Measurements from ENCODE around the gene CLIC5. TPM values are rescaled to one million over a fixed set of nuclear protein-coding genes. Genes with fewer than 3 reads are reported as not detected.

CLIC5 gene
- polyA plus RNA-seq, 3 donors: not detected

- Histone ChIP-seq H3K9ac (ENCODE audit: insufficient read depth, low read length, poor library complexity, severe bottlenecking) (no peak overlapping the region), H2AFZ (ENCODE audit: insufficient read depth, low read depth, low read length, poor library complexity, severe bottlenecking) (no peak overlapping the region), H3K4me2 (replicated peaks; ENCODE audit: extremely low read depth, low read length, poor library complexity, severe bottlenecking) (no peak overlapping the region), H3K4me1 (ENCODE audit: control insufficient read depth in 1 of 2, insufficient read depth in 2 of 2, low read length in 2 of 2) (no peaks in the 10 kb centered on the region), H3K27ac (ENCODE audit: low read depth in 1 of 2, low read length in 2 of 2) (no peak overlapping the region), H3K9me3 (replicated peaks in 1 of 2; ENCODE audit: control insufficient read depth in 1 of 2, insufficient read depth in 1 of 2, low read length in 2 of 2) (no peaks in the 10 kb centered on the region), H3K36me3 (replicated peaks in 1 of 2; ENCODE audit: control insufficient read depth in 1 of 2, insufficient read depth in 2 of 2, low read length in 2 of 2) (no peaks in the 10 kb centered on the region), H3K4me3 (replicated peaks in 1 of 3; ENCODE audit: low read depth in 2 of 3, low read length in 3 of 3) (no peak overlapping the region), H3K27me3 (ENCODE audit: control insufficient read depth in 2 of 2, insufficient read depth in 2 of 2, low read length in 2 of 2) (no peaks in the 10 kb centered on the region), H4K20me1 (ENCODE audit: insufficient read depth, low read length) (no peaks in the 10 kb centered on the region), H3K79me2 (ENCODE audit: insufficient read depth, low read length) (no peaks in the 10 kb centered on the region)
- peaks cover 0 to 3% (median 2%) of the 10 kb centered on the region in 3 donors for H3K27me3 Mint-ChIP-seq (ENCODE audit: low read depth in 3 of 3)
- peaks cover 2% of the 10 kb centered on the region for H3K4me1 Mint-ChIP-seq
- peaks cover 0 to 2% (median 0%) of the 10 kb centered on the region in 7 donors for H3K9me3 Mint-ChIP-seq
- 95% methylated on average over 2 of the region's 8 CpGs for WGBS (ENCODE audit: insufficient coverage)
- no peak for TF ChIP-seq CTCF (IDR thresholded peaks at IDR 0.05)
- intact Hi-C loops (cut with micrococcal nuclease): no loop called here
- no peaks in the 10 kb centered on the region for H3K36me3 Mint-ChIP-seq
- H3K4me3 Mint-ChIP-seq: no peak overlapping the region
- DNase-seq: no peak
- no peak overlapping the region for H3K27ac Mint-ChIP-seq
These were observed 170.7 kb downstream of the CLIC5 start for GRCh38 chr6:45844986-45845385.

- Histone ChIP-seq H3K4me2 (replicated peaks; ENCODE audit: extremely low read depth, low read length, poor library complexity, severe bottlenecking) (no peak overlapping the region), H3K4me1 (ENCODE audit: control insufficient read depth in 1 of 2, insufficient read depth in 2 of 2, low read length in 2 of 2) (no peaks in the 10 kb centered on the region), H3K27me3 (ENCODE audit: control insufficient read depth in 2 of 2, insufficient read depth in 2 of 2, low read length in 2 of 2) (no peaks in the 10 kb centered on the region), H3K4me3 (replicated peaks in 1 of 3; ENCODE audit: low read depth in 2 of 3, low read length in 3 of 3) (no peak overlapping the region), H3K36me3 (replicated peaks in 1 of 2; ENCODE audit: control insufficient read depth in 1 of 2, insufficient read depth in 2 of 2, low read length in 2 of 2) (no peaks in the 10 kb centered on the region), H3K27ac (ENCODE audit: low read depth in 1 of 2, low read length in 2 of 2) (no peak overlapping the region), H2AFZ (ENCODE audit: insufficient read depth, low read depth, low read length, poor library complexity, severe bottlenecking) (no peak overlapping the region), H4K20me1 (ENCODE audit: insufficient read depth, low read length) (no peaks in the 10 kb centered on the region), H3K79me2 (ENCODE audit: insufficient read depth, low read length) (no peaks in the 10 kb centered on the region), H3K9ac (ENCODE audit: insufficient read depth, low read length, poor library complexity, severe bottlenecking) (no peak overlapping the region), H3K9me3 (replicated peaks in 1 of 2; ENCODE audit: control insufficient read depth in 1 of 2, insufficient read depth in 1 of 2, low read length in 2 of 2) (no peaks in the 10 kb centered on the region)
- peaks cover 0 to 3% (median 2%) of the 10 kb centered on the region in 3 donors for H3K27me3 Mint-ChIP-seq (ENCODE audit: low read depth in 3 of 3)
- H3K9me3 Mint-ChIP-seq: peaks cover 0 to 2% (median 0%) of the 10 kb centered on the region in 7 donors
- H3K4me3 Mint-ChIP-seq: no peak overlapping the region
- no peaks in the 10 kb centered on the region for H3K36me3 Mint-ChIP-seq
- WGBS (ENCODE audit: insufficient coverage): 33% methylated on average over 4 of the region's 8 CpGs
- H3K4me1 Mint-ChIP-seq: peaks cover 2% of the 10 kb centered on the region
- DNase-seq: no peak
- no peak for TF ChIP-seq CTCF (IDR thresholded peaks at IDR 0.05)
- H3K27ac Mint-ChIP-seq: peak overlapping the region in 1 of 7 donors; percentile 68
- intact Hi-C loops (cut with micrococcal nuclease): no loop called here
These were observed 171.7 kb downstream of the CLIC5 start for GRCh38 chr6:45843848-45844521.

Data from CD14-positive monocyte (primary cell).